ENCODE results near the gene ACTMAP. TPM values are rescaled to one million over a fixed set of nuclear protein-coding genes. Genes with fewer than 3 reads are reported as not detected.
A peak's percentile ranks its signal among the peaks of the same experiment; 100 is the strongest.

ACTMAP gene
- total and polyA plus RNA-seq, 2 of the 13 experiments (the other 11 are each of a cell fraction or from before 2014, with no cell fraction given): 2.2 to 7.9 TPM

DNA sequence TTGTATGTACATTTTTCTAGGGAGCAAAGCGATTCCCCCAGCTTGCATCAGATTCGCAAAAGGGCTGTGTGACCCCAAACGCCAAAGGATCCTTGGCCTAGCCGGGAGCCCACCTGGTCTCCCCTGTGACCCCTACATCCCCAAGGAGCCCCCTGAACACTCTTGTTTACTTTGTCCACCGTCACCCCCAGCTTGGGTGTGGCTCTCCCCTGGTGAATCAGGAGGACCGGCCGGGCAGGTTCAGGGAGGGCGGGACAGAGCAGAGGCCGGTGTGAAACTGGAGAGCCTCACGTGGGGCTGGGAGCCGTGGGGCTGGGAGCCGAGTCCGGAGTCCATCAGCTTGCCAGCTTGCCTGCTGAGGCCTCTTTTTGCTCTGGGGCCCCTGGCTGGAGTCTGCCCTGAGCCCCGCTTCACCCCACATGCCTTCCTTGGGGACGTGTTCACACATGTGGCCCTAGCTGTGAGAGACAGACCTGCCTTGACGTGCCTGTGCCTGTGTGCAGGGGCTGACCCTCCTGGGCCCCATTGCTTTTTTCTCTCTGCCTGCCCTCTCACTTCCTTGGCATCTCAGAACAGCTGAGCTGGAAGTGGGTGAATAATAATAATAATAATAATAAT is 31.4 kb downstream of the ACTMAP start (continued):
- TF ChIP-seq ZNF343 (CRISPR knock-in tag; IDR thresholded peaks at IDR 0.05) (peak; percentile 76; the same call in 1 of the 2 replicates), ZNF772 (CRISPR knock-in tag; IDR thresholded peaks at IDR 0.05) (peak; percentile 41; the same call in 1 of the 2 replicates), HNRNPK (IDR thresholded peaks at IDR 0.05; ENCODE audit: low read depth, low read length, poor library complexity, severe bottlenecking) (no peak), SAFB2 (CRISPR knock-in tag; IDR thresholded peaks at IDR 0.05; ENCODE audit: borderline replicate concordance, low read depth) (no peak; the same call in 1 of the 2 replicates), ZNF263 (CRISPR knock-in tag; IDR thresholded peaks at IDR 0.05) (peak; percentile 72; the same call in 1 of the 2 replicates), ZSCAN21 (CRISPR knock-in tag; IDR thresholded peaks at IDR 0.05; ENCODE audit: borderline replicate concordance) (no peak), RARA (CRISPR knock-in tag; IDR thresholded peaks at IDR 0.05) (peak; percentile 59), NFRKB (IDR thresholded peaks at IDR 0.05) (no peak), WIZ (CRISPR knock-in tag; IDR thresholded peaks at IDR 0.05) (no peak), TSC22D2 (CRISPR knock-in tag; IDR thresholded peaks at IDR 0.05; ENCODE audit: borderline replicate concordance) (no peak), ATF7-NPFF (CRISPR knock-in tag; IDR thresholded peaks at IDR 0.05; ENCODE audit: low read depth) (no peak), ZNF138 (CRISPR knock-in tag; IDR thresholded peaks at IDR 0.05; ENCODE audit: low read depth) (0 out of 2 replicates have a peak, but pooled peaks have one; percentile 32), NFE2L2 (IDR thresholded peaks at IDR 0.05; ENCODE audit: low read length) (no peak), ZFP36L2 (CRISPR knock-in tag; IDR thresholded peaks at IDR 0.05) (no peak), ZNF430 (CRISPR knock-in tag; IDR thresholded peaks at IDR 0.05) (no peak)
- TF ChIP-seq, protein P1, sequence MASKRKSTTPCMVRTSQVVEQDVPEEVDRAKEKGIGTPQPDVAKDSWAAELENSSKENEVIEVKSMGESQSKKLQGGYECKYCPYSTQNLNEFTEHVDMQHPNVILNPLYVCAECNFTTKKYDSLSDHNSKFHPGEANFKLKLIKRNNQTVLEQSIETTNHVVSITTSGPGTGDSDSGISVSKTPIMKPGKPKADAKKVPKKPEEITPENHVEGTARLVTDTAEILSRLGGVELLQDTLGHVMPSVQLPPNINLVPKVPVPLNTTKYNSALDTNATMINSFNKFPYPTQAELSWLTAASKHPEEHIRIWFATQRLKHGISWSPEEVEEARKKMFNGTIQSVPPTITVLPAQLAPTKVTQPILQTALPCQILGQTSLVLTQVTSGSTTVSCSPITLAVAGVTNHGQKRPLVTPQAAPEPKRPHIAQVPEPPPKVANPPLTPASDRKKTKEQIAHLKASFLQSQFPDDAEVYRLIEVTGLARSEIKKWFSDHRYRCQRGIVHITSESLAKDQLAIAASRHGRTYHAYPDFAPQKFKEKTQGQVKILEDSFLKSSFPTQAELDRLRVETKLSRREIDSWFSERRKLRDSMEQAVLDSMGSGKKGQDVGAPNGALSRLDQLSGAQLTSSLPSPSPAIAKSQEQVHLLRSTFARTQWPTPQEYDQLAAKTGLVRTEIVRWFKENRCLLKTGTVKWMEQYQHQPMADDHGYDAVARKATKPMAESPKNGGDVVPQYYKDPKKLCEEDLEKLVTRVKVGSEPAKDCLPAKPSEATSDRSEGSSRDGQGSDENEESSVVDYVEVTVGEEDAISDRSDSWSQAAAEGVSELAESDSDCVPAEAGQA (IDR thresholded peaks at IDR 0.05; ENCODE audit: low read depth): no peak
- TF ChIP-seq, protein P1 (CRISPR knock-in tag; IDR thresholded peaks at IDR 0.05; ENCODE audit: borderline replicate concordance): no peak
- TF ChIP-seq, protein P2, sequence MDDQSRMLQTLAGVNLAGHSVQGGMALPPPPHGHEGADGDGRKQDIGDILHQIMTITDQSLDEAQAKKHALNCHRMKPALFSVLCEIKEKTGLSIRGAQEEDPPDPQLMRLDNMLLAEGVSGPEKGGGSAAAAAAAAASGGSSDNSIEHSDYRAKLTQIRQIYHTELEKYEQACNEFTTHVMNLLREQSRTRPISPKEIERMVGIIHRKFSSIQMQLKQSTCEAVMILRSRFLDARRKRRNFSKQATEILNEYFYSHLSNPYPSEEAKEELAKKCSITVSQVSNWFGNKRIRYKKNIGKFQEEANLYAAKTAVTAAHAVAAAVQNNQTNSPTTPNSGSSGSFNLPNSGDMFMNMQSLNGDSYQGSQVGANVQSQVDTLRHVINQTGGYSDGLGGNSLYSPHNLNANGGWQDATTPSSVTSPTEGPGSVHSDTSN (CRISPR knock-in tag; IDR thresholded peaks at IDR 0.05; ENCODE audit: borderline replicate concordance): no peak
- TF ChIP-seq, protein P3, sequence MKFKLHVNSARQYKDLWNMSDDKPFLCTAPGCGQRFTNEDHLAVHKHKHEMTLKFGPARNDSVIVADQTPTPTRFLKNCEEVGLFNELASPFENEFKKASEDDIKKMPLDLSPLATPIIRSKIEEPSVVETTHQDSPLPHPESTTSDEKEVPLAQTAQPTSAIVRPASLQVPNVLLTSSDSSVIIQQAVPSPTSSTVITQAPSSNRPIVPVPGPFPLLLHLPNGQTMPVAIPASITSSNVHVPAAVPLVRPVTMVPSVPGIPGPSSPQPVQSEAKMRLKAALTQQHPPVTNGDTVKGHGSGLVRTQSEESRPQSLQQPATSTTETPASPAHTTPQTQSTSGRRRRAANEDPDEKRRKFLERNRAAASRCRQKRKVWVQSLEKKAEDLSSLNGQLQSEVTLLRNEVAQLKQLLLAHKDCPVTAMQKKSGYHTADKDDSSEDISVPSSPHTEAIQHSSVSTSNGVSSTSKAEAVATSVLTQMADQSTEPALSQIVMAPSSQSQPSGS (CRISPR knock-in tag; IDR thresholded peaks at IDR 0.05): no peak
- TF ChIP-seq, protein P4, sequence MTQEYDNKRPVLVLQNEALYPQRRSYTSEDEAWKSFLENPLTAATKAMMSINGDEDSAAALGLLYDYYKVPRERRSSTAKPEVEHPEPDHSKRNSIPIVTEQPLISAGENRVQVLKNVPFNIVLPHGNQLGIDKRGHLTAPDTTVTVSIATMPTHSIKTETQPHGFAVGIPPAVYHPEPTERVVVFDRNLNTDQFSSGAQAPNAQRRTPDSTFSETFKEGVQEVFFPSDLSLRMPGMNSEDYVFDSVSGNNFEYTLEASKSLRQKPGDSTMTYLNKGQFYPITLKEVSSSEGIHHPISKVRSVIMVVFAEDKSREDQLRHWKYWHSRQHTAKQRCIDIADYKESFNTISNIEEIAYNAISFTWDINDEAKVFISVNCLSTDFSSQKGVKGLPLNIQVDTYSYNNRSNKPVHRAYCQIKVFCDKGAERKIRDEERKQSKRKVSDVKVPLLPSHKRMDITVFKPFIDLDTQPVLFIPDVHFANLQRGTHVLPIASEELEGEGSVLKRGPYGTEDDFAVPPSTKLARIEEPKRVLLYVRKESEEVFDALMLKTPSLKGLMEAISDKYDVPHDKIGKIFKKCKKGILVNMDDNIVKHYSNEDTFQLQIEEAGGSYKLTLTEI (CRISPR knock-in tag; conservative IDR thresholded peaks at IDR 0.05): no peak
